GM12892 (cell line): ENCODE results near the gene COMP.

Experiments used
- POLR2A ChIP-seq: IDR thresholded peaks from 2 replicates; pipeline ENCODE4 v1.6.1; 2011; ENCODE audit warnings: low read depth, low read length, control low read depth
- POLR2AphosphoS5 ChIP-seq: IDR thresholded peaks from 2 replicates; pipeline ENCODE4 v1.6.1; 2011; ENCODE audit warnings: low read depth, low read length, control low read depth
- TAF1 ChIP-seq: IDR thresholded peaks from 2 replicates; pipeline ENCODE4 v1.6.1; 2011; ENCODE audit warnings: low read depth, mild to moderate bottlenecking, control low read depth, low read length, borderline replicate concordance

DNA sequence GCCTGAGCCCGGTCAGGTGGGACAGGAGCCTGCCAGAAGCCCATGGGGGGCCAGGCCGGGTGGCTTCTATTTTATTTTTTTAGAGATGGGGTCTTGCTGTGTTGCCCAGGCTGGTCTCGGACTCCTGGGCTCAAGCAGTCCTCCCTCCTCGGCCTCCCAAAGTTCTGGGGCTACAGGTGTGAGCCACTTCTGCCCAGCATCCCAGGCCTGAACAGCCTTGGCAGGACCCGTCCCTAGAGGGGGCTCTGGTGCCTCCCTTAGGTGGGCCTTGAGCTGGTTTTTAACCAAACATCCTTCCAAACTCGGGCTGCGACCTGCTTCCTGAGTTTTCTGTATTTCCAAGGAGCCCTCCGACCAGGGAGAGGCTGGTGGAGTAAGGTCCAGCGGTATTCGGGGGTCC, 10.5 kb downstream of the COMP start:
- TF ChIP-seq POLR2A, result no peak
- TF ChIP-seq POLR2AphosphoS5, result no peak
- no peak for TF ChIP-seq TAF1
